ENCODE measurements around the gene C7orf57.

GRCh38 chr7:48096273-48096672, 60.9 kb downstream of the C7orf57 start:
- TF ChIP-seq CTCF (IDR thresholded peaks at IDR 0.05), result no peak
- TF ChIP-seq POLR2AphosphoS5 (IDR thresholded peaks at IDR 0.05), result no peak
